ENCODE data around the gene OR51V1. TPM values are rescaled to one million over a fixed set of nuclear protein-coding genes. Genes with fewer than 3 reads are reported as not detected.
A peak's percentile ranks its signal among the peaks of the same experiment; 100 is the strongest.

The OR51V1 gene
- total and polyA plus RNA-seq, 12 donors = not detected

DNA sequence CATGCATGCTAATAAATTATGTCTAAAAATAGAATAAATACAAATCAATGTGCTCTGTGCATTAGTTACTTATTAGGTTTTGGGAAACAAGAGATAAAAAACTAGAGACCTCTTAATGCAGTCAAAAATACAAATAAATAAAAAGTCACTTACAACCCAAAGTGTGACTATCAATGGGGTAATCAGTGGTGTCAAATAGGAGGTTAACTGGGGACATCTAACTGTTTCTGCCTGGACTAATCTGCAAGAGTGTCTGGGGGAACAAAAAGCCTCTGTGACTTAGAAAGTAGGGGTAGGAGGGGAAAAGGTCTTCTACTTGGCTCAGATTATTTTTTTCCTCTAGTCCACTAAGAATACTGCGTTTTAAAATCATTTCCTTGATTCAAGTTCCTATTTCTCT lies 27.2 kb upstream of the OR51V1 start:
- no peaks in the 10 kb centered on the region for H3K9me3 ChIP-seq
- WGBS, 2 donors = 36 to 65% methylated on average over 1 of the region's 1 CpG
- H3K4me3 ChIP-seq = no peak overlapping the region
- no peak overlapping the region for H3K27ac ChIP-seq
- peaks cover 0 to 10% (median 0%) of the 10 kb centered on the region in 7 donors for H3K27me3 ChIP-seq
- ATAC-seq (no peak), DNase-seq (no peak)
- no peaks in the 10 kb centered on the region for H3K4me1 ChIP-seq
- TF ChIP-seq, protein P1, sequence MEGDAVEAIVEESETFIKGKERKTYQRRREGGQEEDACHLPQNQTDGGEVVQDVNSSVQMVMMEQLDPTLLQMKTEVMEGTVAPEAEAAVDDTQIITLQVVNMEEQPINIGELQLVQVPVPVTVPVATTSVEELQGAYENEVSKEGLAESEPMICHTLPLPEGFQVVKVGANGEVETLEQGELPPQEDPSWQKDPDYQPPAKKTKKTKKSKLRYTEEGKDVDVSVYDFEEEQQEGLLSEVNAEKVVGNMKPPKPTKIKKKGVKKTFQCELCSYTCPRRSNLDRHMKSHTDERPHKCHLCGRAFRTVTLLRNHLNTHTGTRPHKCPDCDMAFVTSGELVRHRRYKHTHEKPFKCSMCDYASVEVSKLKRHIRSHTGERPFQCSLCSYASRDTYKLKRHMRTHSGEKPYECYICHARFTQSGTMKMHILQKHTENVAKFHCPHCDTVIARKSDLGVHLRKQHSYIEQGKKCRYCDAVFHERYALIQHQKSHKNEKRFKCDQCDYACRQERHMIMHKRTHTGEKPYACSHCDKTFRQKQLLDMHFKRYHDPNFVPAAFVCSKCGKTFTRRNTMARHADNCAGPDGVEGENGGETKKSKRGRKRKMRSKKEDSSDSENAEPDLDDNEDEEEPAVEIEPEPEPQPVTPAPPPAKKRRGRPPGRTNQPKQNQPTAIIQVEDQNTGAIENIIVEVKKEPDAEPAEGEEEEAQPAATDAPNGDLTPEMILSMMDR (IDR thresholded peaks at IDR 0.05) = no peak
- intact Hi-C loops (cut with DNase I) = no loop called here
- H3K36me3 ChIP-seq = no peaks in the 10 kb centered on the region

GRCh38 chr11:5226732-5227310 lies 26.3 kb upstream of the OR51V1 start, which contains the start of gene HBB:
Gene HBB (minus strand): TSS chr11:5227071. CDS start chr11:5227021, 50 bp downstream.
- Histone ChIP-seq H3K9me3 (peaks cover 0 to 4% (median 0%) of the 10 kb centered on the region in 11 donors), H3K4me3 (no peak within 1 kb of the TSS), H3K36me3 (no peaks in the 10 kb centered on the region), H3K27ac (no peak within 1 kb of the TSS), H3K27me3 (peaks cover 0 to 8% (median 0%) of the 10 kb centered on the region in 7 donors), H3K4me1 (no peaks in the 10 kb centered on the region)
- ATAC-seq (no peak), DNase-seq (no peak)
- intact Hi-C loops (cut with DNase I) = no loop called here
- TF ChIP-seq, protein P1 (IDR thresholded peaks at IDR 0.05) = no peak
- 80 to 89% methylated on average over 3 of the region's 3 CpGs for WGBS, 2 donors

- WGBS, 2 donors = 48 to 51% methylated on average over 2 of the region's 2 CpGs
- H3K27ac ChIP-seq = no peak overlapping the region
- intact Hi-C loops (cut with DNase I) = no loop called here
- H3K36me3 ChIP-seq = no peaks in the 10 kb centered on the region
- no peaks in the 10 kb centered on the region for H3K4me1 ChIP-seq
- no peak overlapping the region for H3K4me3 ChIP-seq
- H3K27me3 ChIP-seq = peaks cover 0 to 8% (median 0%) of the 10 kb centered on the region in 7 donors
- no peak for DNase-seq
- ATAC-seq = peak in 4 of 8 donors; percentile 66 to 85 (median 82)
- H3K9me3 ChIP-seq = peaks cover 0 to 9% (median 0%) of the 10 kb centered on the region in 11 donors
- TF ChIP-seq, protein P1 (IDR thresholded peaks at IDR 0.05) = no peak
These were observed 25.0 kb upstream of the OR51V1 start for GRCh38 chr11:5225480-5225871.

DNA sequence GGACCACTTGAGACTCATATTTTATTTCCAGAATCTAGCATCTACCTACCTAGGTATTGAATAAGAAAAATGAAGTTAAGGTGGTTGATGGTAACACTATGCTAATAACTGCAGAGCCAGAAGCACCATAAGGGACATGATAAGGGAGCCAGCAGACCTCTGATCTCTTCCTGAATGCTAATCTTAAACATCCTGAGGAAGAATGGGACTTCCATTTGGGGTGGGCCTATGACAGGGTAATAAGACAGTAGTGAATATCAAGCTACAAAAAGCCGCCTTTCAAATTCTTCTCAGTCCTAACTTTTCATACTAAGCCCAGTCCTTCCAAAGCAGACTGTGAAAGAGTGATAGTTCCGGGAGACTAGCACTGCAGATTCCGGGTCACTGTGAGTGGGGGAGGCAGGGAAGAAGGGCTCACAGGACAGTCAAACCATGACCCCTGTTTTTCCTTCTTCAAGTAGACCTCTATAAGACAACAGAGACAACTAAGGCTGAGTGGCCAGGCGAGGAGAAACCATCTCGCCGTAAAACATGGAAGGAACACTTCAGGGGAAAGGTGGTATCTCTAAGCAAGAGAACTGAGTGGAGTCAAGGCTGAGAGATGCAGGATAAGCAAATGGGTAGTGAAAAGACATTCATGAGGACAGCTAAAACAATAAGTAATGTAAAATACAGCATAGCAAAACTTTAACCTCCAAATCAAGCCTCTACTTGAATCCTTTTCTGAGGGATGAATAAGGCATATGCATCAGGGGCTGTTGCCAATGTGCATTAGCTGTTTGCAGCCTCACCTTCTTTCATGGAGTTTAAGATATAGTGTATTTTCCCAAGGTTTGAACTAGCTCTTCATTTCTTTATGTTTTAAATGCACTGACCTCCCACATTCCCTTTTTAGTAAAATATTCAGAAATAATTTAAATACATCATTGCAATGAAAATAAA lies 24.3 kb upstream of the OR51V1 start:
- Histone ChIP-seq H3K36me3 (no peaks in the 10 kb centered on the region), H3K4me3 (no peak overlapping the region), H3K4me1 (no peaks in the 10 kb centered on the region), H3K9me3 (peaks cover 0 to 9% (median 0%) of the 10 kb centered on the region in 11 donors), H3K27me3 (peaks cover 0 to 8% (median 0%) of the 10 kb centered on the region in 7 donors), H3K27ac (no peak overlapping the region)
- intact Hi-C loops (cut with DNase I) = no loop called here
- no peak for DNase-seq
- ATAC-seq = peak in 4 of 8 donors; percentile 79 to 88 (median 85)
- 64 to 71% methylated on average over 6 of the region's 6 CpGs for WGBS, 2 donors
- TF ChIP-seq, protein P1 (IDR thresholded peaks at IDR 0.05) = no peak
